GM18868 (cell line): ENCODE measurements around the gene CNTNAP4.

Source experiments
- ATAC-seq: cut with Tn5 transposase; IDR thresholded peaks from one replicate; pipeline ENCODE4 v1.9.1; 2021; ENCODE audit warnings: mild to moderate bottlenecking, moderate library complexity; ENCODE audit not compliant: unreplicated experiment

Gene CNTNAP4

DNA sequence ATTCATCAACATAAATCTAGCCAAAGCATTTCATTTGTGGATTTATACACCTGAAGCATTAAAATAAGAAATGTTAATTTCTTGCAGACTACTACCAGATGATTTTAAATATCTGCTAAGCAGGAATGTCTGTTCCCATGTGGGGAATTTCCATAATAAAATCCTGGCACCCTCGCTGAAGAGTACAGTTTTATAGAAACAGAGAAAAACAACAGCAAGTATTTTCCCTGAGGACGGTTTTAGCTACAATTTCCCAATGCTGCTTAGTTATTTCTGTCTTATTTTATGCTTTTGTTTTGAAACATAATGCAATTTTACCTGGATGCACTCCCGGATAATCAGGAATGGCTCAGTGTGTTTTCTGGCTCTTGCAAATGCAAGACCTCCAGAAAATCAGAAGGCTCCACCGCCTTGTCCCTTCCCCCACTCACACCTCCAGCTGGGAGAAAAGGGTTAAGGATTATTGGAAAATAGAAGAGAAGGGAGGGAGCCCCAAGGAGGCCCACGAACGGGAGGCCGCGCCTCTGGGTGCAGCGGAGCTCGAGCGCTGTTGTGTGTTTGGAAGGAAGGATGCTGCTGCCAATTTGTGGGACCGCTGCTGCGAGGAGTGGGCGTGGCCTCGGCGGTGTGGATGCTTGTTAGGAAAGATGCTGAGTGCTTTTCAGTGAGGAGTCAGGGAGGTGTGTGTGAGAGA lies at the start of gene CNTNAP4:
CNTNAP4 (plus strand) TSS at position 657 of the 694 bp plus-strand sequence. CDS start 262 bp downstream, outside the sequence.
- no peak for ATAC-seq

DNA sequence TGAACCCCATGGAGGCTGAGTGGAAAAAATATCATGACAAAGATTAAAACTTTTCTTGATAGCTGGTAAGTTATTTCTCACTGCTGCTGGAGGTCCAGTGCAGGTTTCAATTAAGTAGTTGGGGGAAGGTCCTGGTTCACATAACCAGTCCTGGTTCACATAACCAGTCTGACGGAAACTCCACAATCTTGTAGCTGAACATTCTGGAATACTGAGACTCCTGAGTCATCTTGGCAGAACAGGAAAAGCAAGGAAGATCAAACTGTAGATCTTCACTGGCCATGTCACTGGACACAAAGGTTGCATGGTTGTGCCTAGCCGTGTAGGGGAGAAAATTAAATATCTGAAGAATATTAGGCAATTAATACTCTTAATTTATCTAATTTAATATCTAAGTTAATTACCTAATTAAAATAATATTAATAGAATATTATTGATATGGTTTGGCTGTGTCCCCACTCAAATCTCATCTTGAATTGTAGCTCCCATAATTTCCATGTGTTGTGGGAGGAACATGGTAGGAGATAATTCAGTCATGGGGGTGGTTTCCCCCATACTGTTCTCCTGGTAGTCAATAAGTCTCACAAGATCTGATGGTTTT lies 48.6 kb upstream of the CNTNAP4 start:
- ATAC-seq = no peak

DNA sequence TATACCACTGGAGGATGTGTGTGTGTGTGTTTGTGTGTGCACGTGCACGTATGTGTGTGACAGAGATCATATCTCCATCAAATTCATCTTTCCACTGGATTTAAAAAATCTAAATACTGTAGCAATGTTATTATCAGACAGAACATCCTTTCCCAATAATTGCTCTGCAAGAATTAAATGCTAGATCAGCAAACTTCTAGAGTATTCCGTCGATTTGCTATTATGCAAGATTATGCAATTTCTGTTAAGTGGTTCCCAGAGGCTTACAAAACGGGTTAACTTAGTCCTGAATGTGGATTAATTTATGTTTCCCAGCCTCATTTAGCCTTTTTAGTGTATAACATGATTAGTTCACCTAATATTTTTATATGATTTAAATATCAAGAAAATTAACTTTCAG lies 44.5 kb upstream of the CNTNAP4 start:
- ATAC-seq = no peak

DNA sequence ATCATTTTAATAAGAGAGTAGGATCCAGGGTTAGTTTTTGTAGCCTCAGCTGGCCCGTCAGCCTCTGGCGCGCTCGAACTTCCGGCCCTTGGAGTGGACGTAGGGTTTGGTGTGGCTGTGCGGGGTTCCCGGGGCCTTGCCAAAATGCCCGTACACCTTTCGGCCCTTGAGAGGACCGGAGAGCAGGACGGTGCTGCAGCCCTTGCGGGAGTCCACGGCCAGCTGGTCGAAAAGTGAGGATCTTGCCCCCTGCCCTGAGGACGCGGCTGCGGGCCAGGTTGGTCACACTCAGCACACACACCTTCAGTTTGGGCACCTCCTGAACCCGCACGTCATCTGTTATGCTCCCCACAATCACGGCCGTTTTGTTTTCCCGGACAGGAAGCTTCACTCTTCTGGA lies 42.2 kb upstream of the CNTNAP4 start:
- no peak for ATAC-seq

DNA sequence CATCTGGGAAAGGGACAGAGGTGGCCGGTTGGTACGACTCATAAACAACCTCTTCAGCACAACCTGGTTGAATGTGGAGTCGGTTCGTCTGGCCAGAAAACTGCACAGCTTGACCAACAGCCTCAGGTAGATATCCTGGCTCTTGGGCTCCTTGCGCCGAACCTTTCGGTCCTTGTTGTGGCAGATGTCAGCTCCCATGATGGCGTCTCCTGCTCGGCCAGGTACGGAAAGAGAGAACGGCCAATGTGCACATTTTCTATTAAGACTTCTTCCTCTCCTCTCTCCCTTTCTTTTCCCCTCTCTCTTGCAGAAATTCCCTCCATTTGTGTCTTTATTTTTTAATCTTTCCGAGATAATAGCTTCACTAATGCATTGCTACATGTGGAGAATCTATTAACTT lies 41.8 kb upstream of the CNTNAP4 start:
- ATAC-seq = no peak

DNA sequence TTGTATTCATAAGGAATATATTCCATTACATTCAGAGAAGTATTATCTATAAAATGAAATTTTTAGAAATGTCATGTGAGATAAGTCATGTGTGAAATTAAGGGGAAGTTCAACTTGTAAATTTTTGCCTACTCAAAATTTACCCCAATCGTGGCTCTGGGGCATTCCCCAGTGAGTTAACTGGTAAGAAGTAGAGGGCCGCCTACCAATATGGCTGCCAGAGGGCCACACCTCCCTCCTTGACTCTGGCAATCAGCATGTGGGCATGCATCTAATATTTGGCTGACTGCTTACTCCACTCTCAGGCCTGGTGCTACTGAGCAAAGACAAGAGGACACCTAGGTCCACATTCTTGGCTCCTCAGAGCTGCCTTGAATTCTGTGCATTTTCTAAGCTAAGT lies 39.7 kb upstream of the CNTNAP4 start:
- peak; percentile 50 for ATAC-seq

DNA sequence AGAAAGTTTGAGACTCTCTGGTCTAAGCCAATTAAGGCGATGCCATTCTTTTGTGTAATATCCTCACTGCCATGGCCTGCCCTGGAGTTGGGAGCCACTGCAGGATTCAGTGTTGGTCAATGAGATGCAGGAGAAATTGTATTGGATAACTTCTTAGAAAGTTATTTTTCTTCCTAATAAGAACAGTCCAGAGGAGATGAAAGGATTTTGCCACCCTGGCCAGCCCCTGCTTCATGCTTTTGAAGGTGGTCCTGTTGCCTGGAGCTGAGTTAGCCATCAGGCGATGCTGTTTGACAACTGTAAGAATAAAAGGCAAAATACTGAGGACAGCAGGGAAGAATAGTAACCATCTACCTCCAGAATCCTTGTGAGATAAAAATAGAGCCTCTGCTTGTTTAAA lies 35.4 kb upstream of the CNTNAP4 start:
- no peak for ATAC-seq

DNA sequence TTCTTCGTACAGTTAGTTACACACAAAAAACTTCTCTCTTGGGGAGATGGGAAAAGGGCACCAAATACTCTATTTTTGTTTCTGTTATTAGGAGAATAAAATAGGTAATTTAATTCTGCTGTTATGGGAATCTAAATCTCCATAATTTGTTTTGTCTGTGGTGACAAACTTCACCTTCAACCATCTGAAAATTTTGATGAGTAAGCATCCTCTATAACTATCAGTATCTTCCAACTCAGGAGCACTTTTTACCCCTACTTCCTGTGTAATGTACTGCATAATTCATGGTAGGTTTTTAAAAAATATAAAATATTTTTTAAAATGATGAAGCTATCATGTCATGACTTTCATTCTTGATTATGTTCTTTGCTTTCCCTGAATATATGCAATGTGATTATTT lies 33.6 kb upstream of the CNTNAP4 start:
- ATAC-seq = no peak

DNA sequence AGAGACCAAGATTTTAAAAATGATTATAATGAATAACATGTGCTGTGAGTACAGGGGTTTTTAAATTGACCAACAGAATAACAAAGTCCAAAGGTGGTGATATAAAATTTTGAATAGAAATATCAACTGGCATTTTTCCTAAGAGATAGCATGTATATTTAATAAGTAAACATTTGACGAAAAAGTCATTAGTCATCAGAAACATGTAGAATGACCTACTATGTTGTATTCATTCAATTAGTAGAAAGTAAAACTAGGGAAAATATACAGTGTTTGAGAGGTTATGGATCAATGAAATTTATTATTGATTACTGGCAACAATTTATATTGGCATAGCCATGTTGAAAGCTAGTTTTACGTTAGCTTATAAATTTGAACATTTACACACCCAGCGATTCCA lies 30.6 kb upstream of the CNTNAP4 start:
- ATAC-seq = no peak

DNA sequence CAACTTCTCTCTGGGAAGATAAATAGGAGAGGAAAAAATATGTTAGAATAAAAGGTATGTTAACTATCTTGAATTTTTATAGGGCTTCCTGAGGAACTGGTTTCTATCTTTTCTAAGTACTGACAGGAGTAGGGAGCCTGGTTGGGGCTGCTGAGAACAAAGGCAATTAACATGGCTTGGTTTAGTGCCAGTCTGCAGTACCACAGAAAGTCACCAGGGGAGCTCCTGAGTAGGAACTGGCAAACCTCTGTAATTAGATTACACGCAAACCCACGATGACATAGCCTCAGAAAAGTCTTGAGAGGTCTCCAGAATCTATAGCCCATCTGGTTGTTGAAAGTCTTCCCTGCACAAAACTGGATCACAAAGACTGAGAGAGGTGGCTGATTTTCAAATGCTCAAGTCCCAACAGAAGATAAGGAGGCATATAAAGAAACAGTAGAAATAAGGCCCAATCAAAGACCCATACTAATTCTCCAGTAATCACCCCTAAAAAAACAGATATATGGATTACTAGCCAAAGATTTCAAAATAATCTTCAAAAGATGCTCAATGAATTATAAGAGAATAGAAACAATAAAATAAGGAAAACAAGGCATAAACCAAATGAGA lies 11.7 kb upstream of the CNTNAP4 start:
- ATAC-seq = peak; percentile 92

DNA sequence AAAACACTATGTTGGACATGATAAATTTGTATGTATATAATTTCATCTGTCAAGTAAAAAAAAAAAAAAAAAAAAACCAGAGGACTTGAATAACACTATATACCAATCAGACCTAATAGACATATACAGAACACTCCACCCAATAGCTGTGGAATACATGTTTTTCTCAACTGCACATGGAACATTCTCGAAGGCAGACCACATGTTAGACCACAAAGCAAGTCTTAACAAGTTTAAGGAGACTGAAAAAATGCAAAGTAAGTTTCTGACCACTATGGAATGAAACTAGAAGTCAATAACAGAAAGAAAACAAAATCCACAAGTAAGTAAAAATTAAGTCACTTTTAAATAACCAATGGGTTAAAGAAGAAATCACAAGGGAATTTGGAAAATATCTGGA lies 8.4 kb upstream of the CNTNAP4 start:
- ATAC-seq = no peak

DNA sequence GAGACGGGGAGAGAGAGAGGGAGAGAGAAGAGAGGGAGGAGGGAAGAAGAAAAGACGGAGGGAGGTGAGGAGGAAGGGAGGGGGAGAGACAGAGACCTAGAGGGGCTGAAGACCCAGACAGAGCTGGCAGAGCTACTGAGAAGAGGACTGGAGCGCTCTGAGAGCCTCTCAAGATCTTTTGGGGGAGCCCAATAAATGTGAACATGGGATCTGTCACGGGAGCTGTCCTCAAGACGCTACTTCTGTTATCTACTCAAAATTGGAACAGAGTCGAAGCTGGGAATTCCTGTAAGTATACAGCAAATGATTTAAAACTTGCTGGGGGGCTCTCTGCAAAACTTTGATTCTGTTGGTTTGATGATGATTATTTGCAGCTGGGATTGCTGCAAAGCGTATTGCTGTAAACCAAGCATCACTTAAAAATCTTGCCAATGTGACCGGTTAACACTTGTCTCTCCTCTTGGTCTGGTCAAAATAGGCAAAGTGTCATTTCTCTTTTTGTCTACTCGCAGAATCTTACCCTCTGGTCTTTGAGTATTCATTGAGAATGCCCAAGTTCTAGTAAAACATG lies 344 bp downstream of the CNTNAP4 start:
- no peak for ATAC-seq

DNA sequence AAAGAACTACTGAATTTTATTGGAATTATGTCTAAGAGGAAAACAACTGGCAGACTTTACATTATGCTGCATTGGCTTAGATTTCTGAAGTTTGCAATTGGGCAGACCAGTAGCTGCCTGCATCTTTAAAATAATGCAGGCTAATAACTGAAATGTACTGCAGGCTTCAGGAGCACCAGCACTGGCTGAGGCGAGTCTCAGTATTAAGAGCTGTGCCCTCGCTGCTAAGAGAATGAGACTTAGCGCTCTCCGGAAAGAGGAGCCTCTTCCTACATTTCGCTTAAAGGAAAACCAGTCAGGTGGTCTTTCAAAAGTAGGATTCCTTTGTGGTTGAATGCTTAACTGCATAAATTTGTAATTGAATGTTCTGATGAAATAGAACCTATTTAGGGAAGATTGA lies 885 bp downstream of the CNTNAP4 start:
- ATAC-seq = no peak

DNA sequence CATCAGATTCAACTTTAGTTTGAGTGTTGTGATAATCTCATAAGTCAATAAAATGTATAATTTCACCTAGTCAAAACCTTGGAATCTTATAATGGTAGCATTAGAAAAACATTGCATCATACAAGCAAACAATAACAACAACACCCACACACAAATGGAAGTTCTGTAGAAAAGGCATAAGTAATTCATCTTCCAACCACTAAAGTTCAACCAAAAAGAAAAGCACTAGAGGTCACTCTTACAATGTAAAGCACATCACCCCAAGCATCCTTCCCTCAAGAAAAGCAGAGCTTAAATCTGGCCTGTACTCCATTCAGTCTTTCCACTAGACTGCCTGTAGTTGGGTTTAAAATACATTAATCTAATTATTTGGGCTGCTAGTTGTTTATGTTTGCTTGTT lies 1.8 kb downstream of the CNTNAP4 start:
- ATAC-seq = peak; percentile 90

DNA sequence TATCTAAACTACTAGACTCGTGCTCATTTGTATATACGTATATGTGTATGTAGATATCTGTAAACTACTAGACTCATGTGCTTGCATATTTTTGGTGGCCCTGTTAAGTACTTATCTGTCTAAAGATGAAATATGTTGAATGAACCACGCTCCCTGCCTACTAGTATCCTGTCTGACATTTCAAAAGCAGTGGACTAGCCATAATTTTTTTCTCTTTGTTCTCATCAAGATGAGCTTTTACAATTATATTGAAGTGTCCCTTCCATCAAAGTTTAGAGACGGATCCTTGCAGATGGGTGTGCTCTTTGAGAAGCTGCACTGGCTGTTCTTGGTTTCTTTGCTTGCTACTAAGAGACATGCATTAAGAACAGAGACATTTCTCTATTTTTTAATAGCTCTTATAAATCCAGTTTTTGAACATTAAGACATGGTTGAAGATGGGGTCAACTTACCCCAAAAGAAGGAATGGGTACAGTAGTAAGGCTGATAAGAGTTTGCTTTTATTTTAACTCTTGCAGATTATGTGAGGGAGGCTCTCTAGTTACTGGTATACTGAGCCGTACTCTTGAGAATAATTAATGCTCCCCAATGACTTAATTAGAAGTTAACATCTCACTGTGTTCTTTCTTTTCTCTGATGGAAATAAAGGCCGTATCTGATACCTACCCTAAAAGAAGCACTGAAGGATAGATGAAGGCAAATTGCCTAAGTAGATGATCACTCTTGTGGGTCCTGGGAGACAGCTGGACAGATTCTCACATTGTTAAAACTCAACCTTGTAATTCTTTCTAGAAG lies 3.4 kb downstream of the CNTNAP4 start:
- no peak for ATAC-seq

DNA sequence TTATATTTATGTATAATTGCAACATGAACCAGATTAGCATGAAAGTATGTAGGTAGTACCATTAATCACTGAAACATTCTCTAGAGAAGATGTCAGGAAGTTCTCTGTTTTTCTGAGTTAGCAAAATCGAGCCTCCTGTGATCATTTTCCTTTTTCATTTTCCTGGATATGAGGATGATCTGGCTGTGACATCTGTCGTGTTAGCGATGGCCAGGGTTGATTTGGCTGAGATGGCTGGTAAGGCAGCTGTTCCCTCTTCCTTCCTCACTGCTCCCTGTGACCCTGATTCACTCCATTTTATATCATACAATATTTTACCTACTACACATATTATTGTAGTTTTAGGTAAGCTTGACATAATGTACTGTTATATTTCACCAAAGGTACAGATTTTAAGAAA lies 10.3 kb downstream of the CNTNAP4 start:
- no peak for ATAC-seq

DNA sequence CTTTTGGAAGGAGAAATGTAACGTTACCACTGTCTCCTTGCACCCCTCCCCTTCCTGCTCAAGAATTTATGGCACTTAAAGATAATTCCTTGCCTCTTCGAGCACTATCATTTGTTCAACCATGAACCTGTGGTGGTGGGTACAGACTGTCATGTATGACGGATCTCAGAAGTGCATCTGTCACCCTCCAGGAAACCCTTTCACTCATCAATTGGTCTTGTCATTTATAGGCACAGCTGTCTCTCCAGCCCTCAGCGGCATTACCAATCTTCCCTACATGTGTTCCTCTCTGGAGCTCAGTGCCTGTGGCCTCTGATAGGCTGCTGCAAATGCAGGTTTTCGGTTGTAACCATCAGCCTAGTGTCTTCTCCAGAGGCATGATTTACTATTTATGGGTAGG lies 15.0 kb downstream of the CNTNAP4 start:
- ATAC-seq = no peak

DNA sequence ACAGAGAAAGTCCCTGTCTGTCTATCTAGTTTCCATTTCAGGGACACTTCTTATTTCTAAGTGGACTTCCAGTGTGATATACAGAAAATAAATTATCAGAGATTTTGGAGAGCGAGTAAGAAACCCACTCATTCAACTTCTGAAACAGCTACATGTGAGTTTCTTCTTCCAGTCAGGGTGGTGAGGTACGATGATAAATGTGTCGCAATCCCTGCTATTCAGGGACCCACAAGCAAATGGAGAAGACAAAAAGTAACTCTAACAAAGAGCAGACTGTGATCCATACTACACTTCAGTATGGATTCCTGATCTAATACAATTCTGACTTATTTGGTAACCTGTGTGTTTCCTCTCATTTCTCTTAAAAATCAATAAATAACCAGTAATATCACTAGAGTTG lies 16.8 kb downstream of the CNTNAP4 start:
- peak; percentile 9 for ATAC-seq

DNA sequence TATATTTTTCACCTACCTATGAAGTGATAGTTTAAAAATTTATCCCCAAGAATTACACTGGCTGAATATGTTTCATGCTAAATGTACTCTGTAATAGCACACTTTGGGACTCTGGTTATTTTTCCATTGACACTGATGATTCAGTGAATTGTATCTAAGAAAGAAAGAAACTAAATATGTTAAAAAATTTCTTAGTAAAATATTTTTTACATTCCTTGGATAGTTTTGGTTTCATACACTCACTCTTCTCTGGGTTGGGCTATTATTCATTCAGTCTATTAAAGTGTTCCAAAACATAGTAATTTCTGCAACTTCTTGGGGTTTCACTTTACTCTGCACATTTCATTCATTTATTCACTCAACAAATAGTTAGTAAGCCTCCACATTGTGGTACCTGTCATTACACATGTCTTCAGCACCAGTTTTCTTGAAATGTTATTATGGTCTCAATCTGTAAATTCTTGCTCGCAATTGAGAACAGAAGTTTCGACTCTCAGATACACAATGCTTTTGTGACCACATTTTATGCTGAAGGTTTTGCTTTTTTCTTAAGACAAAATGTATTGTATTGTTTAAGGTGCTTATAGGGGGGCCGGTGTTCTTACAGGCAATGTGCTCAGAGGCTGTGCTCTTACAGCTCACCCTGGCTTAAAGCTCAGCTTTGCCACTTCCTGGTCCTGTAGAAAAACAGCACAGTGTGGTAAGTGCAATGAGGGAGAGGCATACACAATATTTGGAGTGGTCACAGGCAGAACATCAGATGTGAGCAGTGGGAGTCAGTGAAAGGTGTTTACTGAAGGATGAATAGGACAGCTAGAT lies 17.4 kb downstream of the CNTNAP4 start:
- ATAC-seq = no peak

DNA sequence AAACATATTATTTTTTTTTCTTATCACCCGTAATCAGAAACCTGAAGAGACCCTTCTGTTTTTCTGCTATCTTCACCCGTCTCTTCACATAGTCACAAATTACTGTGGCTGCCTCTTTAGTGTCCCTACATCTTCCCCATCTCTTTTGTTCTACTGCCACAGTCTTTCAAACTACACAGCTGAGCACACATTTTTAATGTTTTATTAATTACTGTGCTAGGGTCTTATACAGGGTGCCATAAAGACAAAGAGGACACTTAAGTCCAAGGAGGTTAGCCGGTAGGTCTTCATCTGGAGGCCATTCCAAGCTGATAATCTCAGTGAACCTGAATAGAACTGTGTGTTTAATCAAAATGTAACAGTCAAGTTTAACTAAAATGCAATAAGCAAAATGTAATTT lies 20.7 kb downstream of the CNTNAP4 start:
- ATAC-seq = no peak
